B cell (primary cell): ENCODE measurements around the gene DCD. TPM values are rescaled to one million over a fixed set of nuclear protein-coding genes. Genes with fewer than 3 reads are reported as not detected.

Experiments used
- ATAC-seq: fragments of 200-7000 bp; cut with Tn5 transposase; one replicate; pipeline ENCODE4 v1.10.0; 2021; ENCODE audit warnings: low read depth, mild to moderate bottlenecking, moderate number of reproducible peaks, moderate library complexity
- CTCF ChIA-PET: fragments of 350-600 bp; sonication (Branson Sonifier 250); formaldehyde crosslinking; loops from one replicate; lab custom pipeline; 2021; ENCODE audit warnings: antibody characterized with exemption, inconsistent platforms; lab: Charles Lee
- POLR2A ChIA-PET: fragments of 350-600 bp; sonication (Branson Sonifier 250); formaldehyde crosslinking; loops from one replicate; lab custom pipeline; 2021; ENCODE audit warnings: antibody characterized with exemption; lab: Charles Lee
- DNase-seq: peaks from one replicate; pipeline ENCODE4 v3.0.0; 2013
- H2AFZ ChIP-seq: 2 replicates; pipeline ENCODE4 v1.6.1; 2012; ENCODE audit warnings: mild to moderate bottlenecking, low read depth, low read length; ENCODE audit not compliant: insufficient read depth, poor library complexity, severe bottlenecking
- H3K27ac ChIP-seq, 2 donors: 1 replicate in 1 of 2; 2 replicates in 1 of 2; pipeline ENCODE4 v1.5.1; 2012 to 2013; ENCODE audit warnings: low read length in 2 of 2, mild to moderate bottlenecking in 2 of 2, moderate library complexity in 1 of 2
- H3K27me3 ChIP-seq, 4 experiments: fragments of 200-600 bp in 1 of 4; sonication (generic) in 1 of 4; replicated peaks in 1 of 4; 1 replicate in 2 of 4; 2 replicates in 2 of 4; pipeline versions ENCODE4 v1.6.1 to v1.7.0; 2013 to 2016; ENCODE audit warnings: low read length in 3 of 4, mild to moderate bottlenecking in 2 of 4, mixed read lengths in 1 of 4, moderate library complexity in 1 of 4; ENCODE audit not compliant: insufficient read depth in 4 of 4, control insufficient read depth in 3 of 4; ENCODE audit errors: control extremely low read depth in 1 of 4
- H3K36me3 ChIP-seq, 2 experiments: replicated peaks in 1 of 2; 1 replicate in 1 of 2; 2 replicates in 1 of 2; pipeline versions ENCODE4 v1.6.1 to v1.7.1; 2013; ENCODE audit warnings: low read length in 1 of 2; ENCODE audit not compliant: insufficient read depth in 2 of 2, control insufficient read depth in 1 of 2; ENCODE audit errors: control extremely low read depth in 1 of 2, extremely low read depth in 1 of 2
- H3K4me1 ChIP-seq, 2 donors: fragments of 200-600 bp in 1 of 2; sonication (generic) in 1 of 2; 1 replicate in 1 of 2; 2 replicates in 1 of 2; pipeline versions ENCODE4 v1.5.1 to v1.6.1; 2013 to 2017; ENCODE audit warnings: low read length in 2 of 2; ENCODE audit not compliant: control insufficient read depth in 2 of 2, insufficient read depth in 2 of 2
- H3K4me2 ChIP-seq: replicated peaks from 2 replicates; pipeline ENCODE3; 2012; ENCODE audit warnings: mild to moderate bottlenecking, low read depth, low read length; ENCODE audit not compliant: poor library complexity, severe bottlenecking
- H3K4me3 ChIP-seq, 5 experiments: fragments of 200-600 bp in 1 of 5; sonication (generic) in 1 of 5; 1 replicate in 3 of 5; 2 replicates in 2 of 5; pipeline versions ENCODE4 v1.5.1 to v1.7.0; 2011 to 2016; ENCODE audit warnings: low read length in 4 of 5, mild to moderate bottlenecking in 4 of 5, low read depth in 2 of 5, control low read depth in 1 of 5, moderate library complexity in 1 of 5; ENCODE audit not compliant: insufficient read depth in 1 of 5; ENCODE audit errors: control extremely low read depth in 1 of 5, extremely low read depth in 1 of 5
- H3K79me2 ChIP-seq: fragments of 200-600 bp; sonication (generic); one replicate; pipeline ENCODE4 v1.6.0; 2016; ENCODE audit warnings: low read length; ENCODE audit not compliant: control insufficient read depth, insufficient read depth
- H3K9ac ChIP-seq: fragments of 200-600 bp; sonication (generic); 2 replicates; pipeline ENCODE4 v1.6.1; 2017; ENCODE audit warnings: mild to moderate bottlenecking, low read length, moderate library complexity
- H3K9me3 ChIP-seq, 3 donors: one replicate each; pipeline versions ENCODE4 v1.6.1 to v1.7.1; 2013; ENCODE audit warnings: low read length in 2 of 3; ENCODE audit not compliant: control insufficient read depth in 2 of 3, insufficient read depth in 1 of 3; ENCODE audit errors: control extremely low read depth in 1 of 3
- H4K20me1 ChIP-seq: 2 replicates; pipeline ENCODE4 v1.6.0; 2012; ENCODE audit warnings: mild to moderate bottlenecking, low read length; ENCODE audit not compliant: insufficient read depth, control insufficient read depth, poor library complexity, severe bottlenecking
- H3K27ac Mint-ChIP-seq: one replicate; pipeline ENCODE4 v1.8.0; 2021; ENCODE audit warnings: mixed read lengths
- H3K27me3 Mint-ChIP-seq: one replicate; pipeline ENCODE4 v1.8.0; 2021; ENCODE audit warnings: mixed read lengths
- H3K4me1 Mint-ChIP-seq: one replicate; pipeline ENCODE4 v1.8.0; 2021; ENCODE audit warnings: mixed read lengths
- H3K4me3 Mint-ChIP-seq: one replicate; pipeline ENCODE4 v1.8.0; 2021; ENCODE audit warnings: mixed read lengths
- H3K9me3 Mint-ChIP-seq: one replicate; pipeline ENCODE4 v1.8.0; 2022; ENCODE audit warnings: mixed read lengths; ENCODE audit not compliant: insufficient read depth
- CTCF ChIP-seq: fragments of 200-600 bp; IDR thresholded peaks from one replicate; pipeline ENCODE4 v1.8.0; 2022; ENCODE audit warnings: antibody characterized with exemption, mild to moderate bottlenecking
- EZH2 ChIP-seq: IDR thresholded peaks from 2 replicates; pipeline ENCODE4 v1.6.1; 2012; ENCODE audit warnings: borderline replicate concordance, low read depth, mild to moderate bottlenecking, moderate library complexity, low read length; ENCODE audit not compliant: insufficient read depth, poor library complexity, severe bottlenecking
- WGBS: methylation state at CpG from one replicate; pipeline ENCODE4 v1.1.5; 2013; ENCODE audit warnings: missing lambda C conversion rate; ENCODE audit not compliant: insufficient coverage; 5-methylcytosine and 5-hydroxymethylcytosine counted together
- intact Hi-C: fragments of 100-400 bp; cut with micrococcal nuclease; formaldehyde crosslinking; loops from one replicate; pipeline ENCODE4 v1.10.0; 2022
- polyA plus RNA-seq: library from polyadenylated mRNA; depleted of rRNA; stranded (reverse); fragments of >200 nt; gene quantifications from 2 replicates; pipeline ENCODE4 v1.2.3, GENCODE V29; 2012
- total RNA-seq, 2 donors: library from RNA; stranded (reverse); fragments of 120-200 nt in 1 of 2; gene quantifications; 1 replicate in 1 of 2; 2 replicates in 1 of 2; pipeline versions ENCODE4 v1.2.3 to v1.2.4, GENCODE V29; 2013 to 2022

Gene DCD
- total and polyA plus RNA-seq, 2 donors (not counting 1 experiment from before 2014, with no cell fraction given), result not detected

DNA sequence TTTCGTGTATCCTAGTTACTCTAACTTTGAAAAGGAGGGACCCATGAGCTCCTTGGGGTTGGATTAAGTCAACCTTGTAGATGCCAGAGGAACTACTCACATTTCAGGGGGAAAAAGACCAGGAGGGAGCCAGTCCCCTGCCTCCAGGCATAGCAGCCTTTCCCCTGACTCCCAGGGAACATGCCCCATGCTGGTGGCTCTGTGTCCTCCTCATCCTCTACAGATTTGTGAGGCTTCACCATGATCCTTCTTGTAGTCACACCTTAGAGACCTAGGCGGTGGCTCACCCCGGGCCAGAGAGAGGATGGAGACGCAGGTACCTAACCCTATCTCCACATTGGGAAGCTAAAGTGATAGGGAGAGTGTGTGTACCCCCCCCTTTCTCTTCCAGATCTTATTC is 43.7 kb downstream of the DCD start:
- Mint-ChIP-seq H3K27me3 (peaks cover 11% of the 10 kb centered on the region), H3K9me3 (no peaks in the 10 kb centered on the region), H3K27ac (no peak overlapping the region), H3K4me1 (peaks cover 2% of the 10 kb centered on the region), H3K4me3 (no peak overlapping the region)
- ChIA-PET POLR2A (no interaction called here), CTCF (interaction anchor here (0.7 to 1.4 kb wide), 2 partner anchors 8 to 18 kb away, joined by 3 read pairs; no protein-coding TSS in a partner anchor)
- no peak overlapping the region for H2AFZ ChIP-seq
- H3K9me3 ChIP-seq, result no peaks in the 10 kb centered on the region
- TF ChIP-seq EZH2 (no peak), CTCF (no peak)
- no peak overlapping the region for H3K4me3 ChIP-seq
- H3K4me2 ChIP-seq, result no peak overlapping the region
- peaks cover 0 to 9% (median 2%) of the 10 kb centered on the region in 4 experiments for H3K27me3 ChIP-seq
- DNase-seq, result no peak
- no peaks in the 10 kb centered on the region for H3K79me2 ChIP-seq
- no peaks in the 10 kb centered on the region for H4K20me1 ChIP-seq
- H3K9ac ChIP-seq, result no peak overlapping the region
- intact Hi-C loops, result no loop called here
- H3K27ac ChIP-seq, result no peak overlapping the region
- WGBS, result 85% methylated on average over 1 of the region's 4 CpGs
- no peaks in the 10 kb centered on the region for H3K36me3 ChIP-seq
- ATAC-seq, result no peak
- H3K4me1 ChIP-seq, result no peaks in the 10 kb centered on the region

GRCh38 chr12:54603872-54604271 is 44.3 kb downstream of the DCD start:
- peaks cover 0 to 9% (median 2%) of the 10 kb centered on the region in 4 experiments for H3K27me3 ChIP-seq
- peaks cover 2% of the 10 kb centered on the region for H3K4me1 Mint-ChIP-seq
- intact Hi-C loops, result no loop called here
- peaks cover 11% of the 10 kb centered on the region for H3K27me3 Mint-ChIP-seq
- H2AFZ ChIP-seq, result no peak overlapping the region
- WGBS, result 100% methylated on average over 2 of the region's 5 CpGs
- H3K27ac Mint-ChIP-seq, result no peak overlapping the region
- CTCF ChIA-PET, result interaction anchor here (0.7 to 1.4 kb wide), 3 partner anchors 9 to 55 kb away, joined by 3 read pairs; no protein-coding TSS in a partner anchor
- no peak overlapping the region for H3K27ac ChIP-seq
- no peak for DNase-seq
- no peaks in the 10 kb centered on the region for H4K20me1 ChIP-seq
- no peaks in the 10 kb centered on the region for H3K9me3 ChIP-seq
- H3K4me1 ChIP-seq, result no peaks in the 10 kb centered on the region
- H3K36me3 ChIP-seq, result no peaks in the 10 kb centered on the region
- H3K9ac ChIP-seq, result no peak overlapping the region
- no peaks in the 10 kb centered on the region for H3K9me3 Mint-ChIP-seq
- no peak for ATAC-seq
- no peak overlapping the region for H3K4me2 ChIP-seq
- TF ChIP-seq EZH2 (no peak), CTCF (no peak)
- no peak overlapping the region for H3K4me3 ChIP-seq
- no peak overlapping the region for H3K4me3 Mint-ChIP-seq
- no peaks in the 10 kb centered on the region for H3K79me2 ChIP-seq
- POLR2A ChIA-PET, result no interaction called here
